OCI-LY7 (cell line): Measurements from ENCODE around the gene RIN3.

Experiments
- EZH2phosphoT487 ChIP-seq: fragments of 200-600 bp; sonication (generic); IDR thresholded peaks from 2 replicates; pipeline ENCODE4 v1.6.1; 2018; ENCODE audit warnings: low read depth, borderline replicate concordance, mild to moderate bottlenecking, mixed run types, antibody characterized with exemption, low read length, moderate library complexity, mixed read lengths
- TF ChIP-seq, protein P1 (sequence below): fragments of 200-600 bp; sonication (generic); conservative IDR thresholded peaks from 2 replicates; pipeline ENCODE4 v1.5.1; 2014; ENCODE audit warnings: mild to moderate bottlenecking, antibody characterized with exemption, low read length, moderate library complexity, mixed read lengths

DNA sequence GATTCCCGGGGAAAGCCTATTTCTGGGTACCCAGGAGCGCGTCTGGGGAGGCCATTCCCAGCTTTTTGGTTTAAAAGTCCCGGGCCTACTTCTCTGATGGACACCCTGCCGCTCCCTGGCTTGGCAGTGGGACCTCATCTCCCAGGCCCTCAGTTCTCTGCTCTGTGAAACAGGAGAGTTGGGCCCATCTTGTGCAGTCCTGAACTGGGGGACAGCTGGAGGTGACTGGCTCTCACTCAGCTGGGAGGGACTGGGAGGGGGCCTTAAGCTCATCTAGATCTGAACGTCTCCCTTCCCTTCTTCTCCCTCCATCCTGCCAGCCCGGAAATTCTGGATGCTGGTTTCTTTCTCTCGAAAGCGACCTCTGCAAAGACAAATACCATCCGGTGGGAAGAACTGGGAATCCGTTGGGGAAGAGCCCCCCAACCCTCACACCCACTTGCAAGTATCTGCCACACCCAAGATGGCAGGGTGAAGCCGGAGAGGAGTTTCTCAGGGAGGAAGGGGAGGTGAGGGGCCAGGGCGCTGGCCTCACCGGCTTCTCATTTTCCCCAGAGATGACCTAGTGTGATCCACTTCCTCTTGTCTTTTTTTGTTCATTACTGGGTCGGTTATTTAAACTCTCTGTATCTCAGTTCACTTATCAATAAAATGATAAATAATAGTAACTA, 1.4 kb downstream of the RIN3 start:
- TF ChIP-seq, protein P1, sequence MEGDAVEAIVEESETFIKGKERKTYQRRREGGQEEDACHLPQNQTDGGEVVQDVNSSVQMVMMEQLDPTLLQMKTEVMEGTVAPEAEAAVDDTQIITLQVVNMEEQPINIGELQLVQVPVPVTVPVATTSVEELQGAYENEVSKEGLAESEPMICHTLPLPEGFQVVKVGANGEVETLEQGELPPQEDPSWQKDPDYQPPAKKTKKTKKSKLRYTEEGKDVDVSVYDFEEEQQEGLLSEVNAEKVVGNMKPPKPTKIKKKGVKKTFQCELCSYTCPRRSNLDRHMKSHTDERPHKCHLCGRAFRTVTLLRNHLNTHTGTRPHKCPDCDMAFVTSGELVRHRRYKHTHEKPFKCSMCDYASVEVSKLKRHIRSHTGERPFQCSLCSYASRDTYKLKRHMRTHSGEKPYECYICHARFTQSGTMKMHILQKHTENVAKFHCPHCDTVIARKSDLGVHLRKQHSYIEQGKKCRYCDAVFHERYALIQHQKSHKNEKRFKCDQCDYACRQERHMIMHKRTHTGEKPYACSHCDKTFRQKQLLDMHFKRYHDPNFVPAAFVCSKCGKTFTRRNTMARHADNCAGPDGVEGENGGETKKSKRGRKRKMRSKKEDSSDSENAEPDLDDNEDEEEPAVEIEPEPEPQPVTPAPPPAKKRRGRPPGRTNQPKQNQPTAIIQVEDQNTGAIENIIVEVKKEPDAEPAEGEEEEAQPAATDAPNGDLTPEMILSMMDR, result no peak
- no peak for TF ChIP-seq EZH2phosphoT487
